Ovary (tissue), 9 donors: ENCODE results near the gene GPR61. TPM values are rescaled to one million over a fixed set of nuclear protein-coding genes. Genes with fewer than 3 reads are reported as not detected.

Experiments
- DNase-seq, 5 donors: peaks; one replicate each; pipeline ENCODE4 v3.0.0-alpha.2; 2019 to 2020
- H3K27ac ChIP-seq, 2 donors: fragments of 200-600 bp; one replicate each; pipeline versions ENCODE4 v1.5.1 to v1.8.0; 2019 to 2022
- H3K27me3 ChIP-seq: fragments of 200-600 bp; one replicate; pipeline ENCODE4 v1.8.0; 2022
- H3K36me3 ChIP-seq: fragments of 200-600 bp; sonication (generic); one replicate; pipeline ENCODE4 v1.5.1; 2019
- H3K4me1 ChIP-seq: one replicate; pipeline ENCODE4 v1.8.1; 2013; ENCODE audit warnings: mild to moderate bottlenecking, moderate library complexity; ENCODE audit not compliant: insufficient read depth
- H3K4me3 ChIP-seq: fragments of 200-600 bp; sonication (generic); one replicate; pipeline ENCODE4 v1.5.1; 2017
- H3K9me3 ChIP-seq, 2 donors: fragments of 200-600 bp in 1 of 2; sonication (generic) in 1 of 2; one replicate each; pipeline versions ENCODE4 v1.5.1 to v1.8.1; 2013 to 2019; ENCODE audit warnings: mild to moderate bottlenecking in 1 of 2, moderate library complexity in 1 of 2
- EP300 ChIP-seq: sonication (generic); formaldehyde crosslinking; IDR thresholded peaks from one replicate; pipeline ENCODE4 v1.6.1; 2017; ENCODE audit warnings: antibody characterized with exemption
- POLR2A ChIP-seq: fragments of 450-650 bp; IDR thresholded peaks from one replicate; pipeline ENCODE4 v1.6.1; 2017; ENCODE audit warnings: antibody characterized with exemption, mild to moderate bottlenecking, moderate library complexity
- WGBS, 3 donors: extraction: QIAGEN DNeasy Blood & Tissue Kit in 1 of 3; methylation state at CpG; one replicate each; pipeline versions ENCODE4 v1.1.5 to v1.1.7; 2013 to 2017; 5-methylcytosine and 5-hydroxymethylcytosine counted together
- intact Hi-C, 4 donors: fragments of 100-400 bp; cut with DNase I; formaldehyde crosslinking; loops; one replicate each; pipeline versions ENCODE4 v1.11.0 to v1.15.1; 2022 to 2023
- polyA plus RNA-seq, 2 donors: library from polyadenylated mRNA; stranded (reverse); fragments of 200-250 nt in 1 of 2; fragments of 350-450 nt in 1 of 2; fragmentation: Illumina TruSeq in 1 of 2; extraction: RNeasy Lipid Tissue Mini Kit (QIAGEN cat#74804) in 1 of 2; gene quantifications; one replicate each; pipeline ENCODE4 v1.2.3, GENCODE V29; 2013 to 2014
- total RNA-seq, 7 donors: library from RNA; depleted of rRNA in 2 of 7; stranded (reverse); fragments of >200 nt in 2 of 7; fragmentation: NEBNext Ultra II Directional in 3 of 7; extraction: Animal tissue kit (Norgen Biotek cat#: 25700) in 3 of 7; gene quantifications; one replicate each; pipeline versions ENCODE4 v1.1.0 to v1.2.4, GENCODE V29; 2016 to 2023
- TF ChIP-seq, protein P1 (sequence below), 3 donors: fragments of 450-650 bp in 2 of 3; fragments of 200-600 bp in 1 of 3; IDR thresholded peaks; one replicate each; pipeline versions ENCODE4 v1.5.1 to v1.8.0; 2016 to 2022; ENCODE audit warnings: antibody characterized with exemption in 3 of 3, mild to moderate bottlenecking in 1 of 3
- donor health status: DM: no; HTN: no; CAD: no; lungs with moderate emphysema.
- donor health status: DM: no; HTN: no; CAD: no.
- donor health status: Bipolar disorder and iron deficiency.
- donor health status: DM: yes; HTN: yes; CAD: no.
- donor health status: DM: no; HTN: no; CAD: no.
- donor health status: DM: yes; HTN: yes; CAD: no.

Gene GPR61
- total and polyA plus RNA-seq, 9 donors = 0.25 TPM; not detected in 8

DNA sequence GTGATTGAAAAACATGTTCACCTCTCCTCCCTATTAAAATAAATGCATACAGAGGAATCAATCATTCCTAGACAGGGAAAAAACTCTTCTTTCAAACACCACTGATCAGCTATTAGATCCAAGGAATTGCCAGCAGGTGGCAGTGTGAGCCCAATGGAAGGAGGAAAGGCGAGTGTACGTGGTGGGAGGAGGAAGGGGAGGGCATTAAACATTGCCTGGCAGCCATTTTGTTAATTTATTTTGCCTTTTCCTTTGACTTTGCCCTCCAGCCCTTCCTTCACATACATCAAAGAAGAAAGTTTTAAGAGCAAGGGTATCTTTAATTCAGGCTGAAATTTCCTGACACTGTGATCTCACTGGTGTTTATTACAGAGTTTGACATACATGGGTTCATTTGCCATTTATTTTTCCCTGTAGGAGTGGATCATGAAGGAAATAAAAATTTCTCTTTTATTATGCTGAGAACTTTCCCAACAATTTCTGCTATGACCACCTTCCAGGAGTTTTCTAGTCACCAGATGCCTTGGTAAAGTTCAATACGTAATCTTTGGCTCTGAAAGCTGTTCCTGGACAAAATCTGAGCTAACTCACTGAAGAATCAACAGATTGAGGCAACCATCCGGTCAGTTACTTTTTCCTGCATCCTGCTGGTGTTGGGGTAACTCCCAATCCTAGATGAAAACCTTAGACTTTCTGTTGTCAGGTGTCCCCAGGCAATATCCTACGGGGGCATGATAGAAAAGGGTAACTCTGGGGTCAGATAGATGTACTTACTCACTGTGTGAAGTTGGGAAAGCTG lies 6.8 kb downstream of the GPR61 start:
- Histone ChIP-seq H3K9me3 (no peaks in the 10 kb centered on the region), H3K36me3 (no peaks in the 10 kb centered on the region), H3K4me3 (no peak overlapping the region), H3K4me1 (peaks cover 6% of the 10 kb centered on the region), H3K27ac (peak overlapping the region in 1 of 2 donors; percentile 28), H3K27me3 (no peaks in the 10 kb centered on the region)
- no peak for TF ChIP-seq EP300
- TF ChIP-seq, protein P1, sequence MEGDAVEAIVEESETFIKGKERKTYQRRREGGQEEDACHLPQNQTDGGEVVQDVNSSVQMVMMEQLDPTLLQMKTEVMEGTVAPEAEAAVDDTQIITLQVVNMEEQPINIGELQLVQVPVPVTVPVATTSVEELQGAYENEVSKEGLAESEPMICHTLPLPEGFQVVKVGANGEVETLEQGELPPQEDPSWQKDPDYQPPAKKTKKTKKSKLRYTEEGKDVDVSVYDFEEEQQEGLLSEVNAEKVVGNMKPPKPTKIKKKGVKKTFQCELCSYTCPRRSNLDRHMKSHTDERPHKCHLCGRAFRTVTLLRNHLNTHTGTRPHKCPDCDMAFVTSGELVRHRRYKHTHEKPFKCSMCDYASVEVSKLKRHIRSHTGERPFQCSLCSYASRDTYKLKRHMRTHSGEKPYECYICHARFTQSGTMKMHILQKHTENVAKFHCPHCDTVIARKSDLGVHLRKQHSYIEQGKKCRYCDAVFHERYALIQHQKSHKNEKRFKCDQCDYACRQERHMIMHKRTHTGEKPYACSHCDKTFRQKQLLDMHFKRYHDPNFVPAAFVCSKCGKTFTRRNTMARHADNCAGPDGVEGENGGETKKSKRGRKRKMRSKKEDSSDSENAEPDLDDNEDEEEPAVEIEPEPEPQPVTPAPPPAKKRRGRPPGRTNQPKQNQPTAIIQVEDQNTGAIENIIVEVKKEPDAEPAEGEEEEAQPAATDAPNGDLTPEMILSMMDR (IDR thresholded peaks at IDR 0.05) = peak; percentile 79 to 84 (median 80)
- intact Hi-C loops = loop anchor here (2.0 to 10.0 kb wide), 7 partner anchors 81 to 438 kb away; partner anchors contain the start of gene AHCYL1 (in 1 of the 4)
- 39 to 42% (median 39%) methylated on average over 5 of the region's 5 CpGs for WGBS, 3 donors
- DNase-seq = peak; percentile 86 to 93 (median 87)

DNA sequence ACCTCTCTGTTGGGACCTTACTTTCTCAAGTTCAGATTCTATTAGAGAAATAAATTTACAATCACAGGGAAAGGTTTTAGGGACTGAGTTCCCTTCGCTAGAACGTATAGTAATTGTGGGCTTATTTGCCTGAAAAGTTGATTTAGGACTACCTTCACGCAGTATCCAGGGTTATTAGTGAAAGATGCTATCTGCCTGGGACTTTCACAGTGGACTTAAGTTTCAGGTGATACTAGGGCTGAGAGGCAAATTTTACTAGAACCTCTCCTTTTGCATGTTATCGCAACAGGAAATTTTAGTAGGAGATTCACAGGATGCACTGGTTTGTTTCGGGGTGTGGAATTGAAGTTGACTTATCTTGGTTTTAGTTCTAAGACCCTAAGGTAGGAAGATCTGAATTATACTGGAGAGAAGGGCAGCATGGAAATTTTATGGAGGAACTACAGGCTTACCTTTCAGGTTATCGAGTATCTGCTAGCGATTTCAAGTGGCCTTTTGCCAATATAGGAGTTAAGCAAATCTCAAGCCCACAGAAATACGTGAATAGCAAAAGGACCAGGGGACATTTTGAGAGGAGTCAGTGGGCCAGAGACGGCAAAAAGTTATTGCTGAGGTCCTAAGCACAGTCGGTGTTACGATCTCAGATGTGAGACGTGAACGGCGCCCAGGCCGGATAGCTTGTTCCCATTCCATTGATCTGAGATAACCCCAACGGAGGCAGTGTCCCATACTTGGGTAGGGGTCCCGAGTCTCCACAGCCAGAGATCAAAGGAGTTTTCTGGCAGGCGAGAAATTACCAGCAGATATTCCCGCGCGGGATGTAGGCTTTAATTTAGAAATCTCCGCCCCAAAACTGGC lies 8.0 kb downstream of the GPR61 start:
- H3K36me3 ChIP-seq = no peaks in the 10 kb centered on the region
- H3K4me3 ChIP-seq = peak overlapping the region; percentile 63
- H3K9me3 ChIP-seq = no peaks in the 10 kb centered on the region
- intact Hi-C loops = loop anchor here (2.0 to 10.0 kb wide), 7 partner anchors 80 to 437 kb away; partner anchors contain the start of gene AHCYL1 (in 1 of the 4)
- H3K27ac ChIP-seq = peak overlapping the region; percentile 69 to 71
- peaks cover 4% of the 10 kb centered on the region for H3K4me1 ChIP-seq
- H3K27me3 ChIP-seq = no peaks in the 10 kb centered on the region
- peak in 3 of 5 donors; percentile 35 to 45 (median 42) for DNase-seq
- WGBS, 3 donors = 13 to 15% (median 15%) methylated on average over 22 of the region's 22 CpGs
- TF ChIP-seq, protein P1 (IDR thresholded peaks at IDR 0.05) = no peak
- TF ChIP-seq POLR2A (no peak), EP300 (no peak)

DNA sequence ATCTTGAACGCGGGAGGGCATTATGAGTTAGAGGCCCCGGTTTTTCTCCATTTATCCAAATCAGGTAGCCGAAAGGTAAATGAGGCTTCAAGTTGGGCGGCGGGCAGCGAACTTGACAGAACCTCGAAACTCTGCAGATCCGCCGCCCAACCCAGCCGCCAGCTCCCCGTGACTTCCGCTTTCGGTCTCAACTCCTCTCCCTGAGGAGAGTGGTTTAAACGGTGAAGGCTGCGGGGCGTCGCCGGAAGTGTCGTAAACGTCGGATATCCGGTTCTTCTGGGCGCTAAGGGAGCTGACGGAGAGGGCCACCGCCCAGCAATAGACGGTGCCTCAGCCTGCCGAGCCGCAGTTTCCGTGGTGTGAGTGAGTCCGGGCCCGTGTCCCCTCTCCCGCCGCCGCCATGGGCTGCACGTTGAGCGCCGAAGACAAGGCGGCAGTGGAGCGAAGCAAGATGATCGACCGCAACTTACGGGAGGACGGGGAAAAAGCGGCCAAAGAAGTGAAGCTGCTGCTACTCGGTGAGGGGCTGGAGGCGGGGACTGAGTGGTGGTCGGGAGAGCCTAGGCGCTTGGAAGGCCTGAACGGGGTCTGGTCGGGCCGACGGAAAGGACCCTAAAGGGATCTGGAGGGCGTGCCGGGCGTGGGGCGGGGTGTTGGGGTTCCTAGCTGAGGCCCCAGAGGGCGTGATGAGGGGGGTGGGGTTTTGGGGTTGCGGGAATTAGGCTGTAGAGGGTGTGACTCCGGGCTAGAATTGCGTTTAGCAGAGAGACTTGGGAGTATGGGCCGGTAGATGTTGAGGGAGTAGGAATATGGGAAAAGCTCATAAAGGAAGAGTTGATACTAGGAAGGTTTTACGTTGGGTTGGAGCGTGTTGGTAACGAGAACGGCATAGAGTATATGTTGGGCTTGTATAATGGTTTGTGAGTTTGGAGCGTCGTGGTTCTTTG lies 8.9 kb downstream of the GPR61 start, which contains the start of gene GNAI3:
Gene GNAI3 (plus strand): TSS at position 295 of the 947 bp plus-strand sequence. CDS start 106 bp downstream, at position 401.
- H3K4me3 ChIP-seq = peak within 1 kb of the TSS; percentile 63
- intact Hi-C loops = loop anchor here (5.0 to 10.0 kb wide), 6 partner anchors 79 to 436 kb away; partner anchors contain the start of gene AHCYL1 (in 1 of the 4)

More for the DNA sequence above, 8.9 kb downstream of the GPR61 start, which contains the start of gene GNAI3:
- DNase-seq = peak; percentile 93 to 97 (median 95)
- Histone ChIP-seq H3K27me3 (no peaks in the 10 kb centered on the region), H3K36me3 (no peaks in the 10 kb centered on the region), H3K4me1 (peaks cover 4% of the 10 kb centered on the region), H3K27ac (peak within 1 kb of the TSS; percentile 69 to 71), H3K9me3 (no peaks in the 10 kb centered on the region)
- TF ChIP-seq, protein P1 (IDR thresholded peaks at IDR 0.05) = no peak
- TF ChIP-seq POLR2A = peak; percentile 98
- no peak for TF ChIP-seq EP300
- 0 to 1% (median 1%) methylated on average over 64 to 68 of the region's 68 CpGs for WGBS, 3 donors
